GM06990 (cell line): ENCODE measurements around the gene RIF1.
A peak's percentile ranks its signal among the peaks of the same experiment; 100 is the strongest.

ENCODE experiments used
- DNase-seq: peaks from one replicate; pipeline ENCODE4 v3.0.0-alpha.2; 2011; ENCODE audit not compliant: insufficient read length; ENCODE audit errors: extremely low read depth
- H3K27me3 ChIP-seq: replicated peaks from 2 replicates; pipeline ENCODE4 v1.6.0; 2011; ENCODE audit warnings: low read length; ENCODE audit not compliant: control insufficient read depth, insufficient read depth
- H3K36me3 ChIP-seq: 2 replicates; pipeline ENCODE4 v1.5.1; 2011; ENCODE audit warnings: low read length; ENCODE audit not compliant: control insufficient read depth, insufficient read depth
- H3K4me3 ChIP-seq: replicated peaks from 2 replicates; pipeline ENCODE4 v1.5.1; 2011; ENCODE audit warnings: low read depth, mild to moderate bottlenecking, control low read depth, low read length
- TF ChIP-seq, protein P1 (sequence below): IDR thresholded peaks from 2 replicates; pipeline ENCODE4 v1.5.1; 2011; ENCODE audit warnings: low read length, control low read depth, mild to moderate bottlenecking, inconsistent platforms; ENCODE audit not compliant: insufficient read depth, poor library complexity, severe bottlenecking

The RIF1 gene

DNA sequence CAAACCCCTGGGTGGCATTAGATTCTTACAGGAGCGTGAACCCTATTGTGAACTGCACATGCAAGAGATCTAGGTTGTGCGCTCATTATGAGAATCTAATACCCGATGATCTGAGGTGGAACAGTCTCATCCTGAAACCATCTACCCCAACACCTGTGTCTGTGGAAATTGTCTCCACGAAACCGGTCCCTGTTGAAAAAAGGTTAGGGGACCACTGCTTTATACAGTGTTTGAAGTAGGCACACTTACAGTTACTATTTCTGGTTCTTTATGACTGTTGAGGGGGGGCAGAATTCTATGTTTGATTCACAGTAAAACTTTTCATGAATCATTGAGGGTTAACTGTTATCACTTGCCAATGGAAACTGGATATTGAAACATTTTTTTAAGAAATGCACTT is 72.0 kb downstream of the RIF1 start:
- Histone ChIP-seq H3K4me3 (no peak overlapping the region), H3K27me3 (no peaks in the 10 kb centered on the region), H3K36me3 (peaks cover 2% of the 10 kb centered on the region)
- TF ChIP-seq, protein P1, sequence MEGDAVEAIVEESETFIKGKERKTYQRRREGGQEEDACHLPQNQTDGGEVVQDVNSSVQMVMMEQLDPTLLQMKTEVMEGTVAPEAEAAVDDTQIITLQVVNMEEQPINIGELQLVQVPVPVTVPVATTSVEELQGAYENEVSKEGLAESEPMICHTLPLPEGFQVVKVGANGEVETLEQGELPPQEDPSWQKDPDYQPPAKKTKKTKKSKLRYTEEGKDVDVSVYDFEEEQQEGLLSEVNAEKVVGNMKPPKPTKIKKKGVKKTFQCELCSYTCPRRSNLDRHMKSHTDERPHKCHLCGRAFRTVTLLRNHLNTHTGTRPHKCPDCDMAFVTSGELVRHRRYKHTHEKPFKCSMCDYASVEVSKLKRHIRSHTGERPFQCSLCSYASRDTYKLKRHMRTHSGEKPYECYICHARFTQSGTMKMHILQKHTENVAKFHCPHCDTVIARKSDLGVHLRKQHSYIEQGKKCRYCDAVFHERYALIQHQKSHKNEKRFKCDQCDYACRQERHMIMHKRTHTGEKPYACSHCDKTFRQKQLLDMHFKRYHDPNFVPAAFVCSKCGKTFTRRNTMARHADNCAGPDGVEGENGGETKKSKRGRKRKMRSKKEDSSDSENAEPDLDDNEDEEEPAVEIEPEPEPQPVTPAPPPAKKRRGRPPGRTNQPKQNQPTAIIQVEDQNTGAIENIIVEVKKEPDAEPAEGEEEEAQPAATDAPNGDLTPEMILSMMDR: no peak
- DNase-seq: peak; percentile 6

DNA sequence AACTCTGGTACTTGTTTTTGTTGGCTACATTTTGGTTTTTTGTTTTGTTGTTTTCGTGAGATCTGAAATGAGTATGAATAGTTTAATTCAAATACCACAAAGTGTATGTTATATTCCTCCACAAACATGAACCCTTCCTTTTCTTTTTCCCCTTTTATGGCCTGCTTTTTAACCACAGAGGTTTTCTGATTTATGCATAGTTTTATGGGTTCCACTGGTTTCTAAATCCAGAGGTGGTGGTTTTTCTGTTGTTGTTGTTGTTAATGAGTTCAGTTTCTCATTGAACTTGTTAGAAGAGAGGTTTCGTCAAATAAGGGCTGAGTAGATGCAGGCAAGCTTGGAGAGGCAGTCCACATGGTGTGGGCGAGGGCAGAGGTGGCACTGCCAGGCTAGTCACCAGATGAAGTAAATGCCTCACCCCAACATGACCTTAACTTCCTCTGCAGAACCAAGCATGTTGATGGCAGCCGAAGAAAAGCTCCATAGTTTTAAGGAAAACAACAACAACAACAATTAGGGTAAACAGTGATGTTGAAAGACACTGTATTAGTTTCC is 72.5 kb downstream of the RIF1 start:
- H3K36me3 ChIP-seq: peaks cover 2% of the 10 kb centered on the region; the same call in 1 of the 2 replicates
- H3K4me3 ChIP-seq: no peak overlapping the region
- DNase-seq: no peak

DNA sequence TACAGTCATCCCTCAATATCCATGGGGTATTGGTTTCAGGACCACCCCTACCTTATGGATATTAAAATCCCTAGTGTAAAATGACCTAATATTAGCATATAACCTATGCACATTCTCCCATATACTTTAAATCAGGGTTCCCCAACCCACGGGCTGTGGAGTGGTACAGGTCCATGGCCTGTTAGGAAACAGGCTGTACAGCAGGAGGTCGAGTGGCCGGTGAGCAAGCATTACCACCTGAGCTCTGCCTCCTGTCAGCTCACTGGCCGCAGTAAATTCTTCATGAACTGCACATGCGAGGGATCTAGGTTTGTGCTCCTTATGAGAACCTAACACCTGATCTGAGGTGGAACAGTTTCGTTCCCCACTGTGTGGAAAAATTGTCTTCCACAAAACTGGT is 73.8 kb downstream of the RIF1 start:
- TF ChIP-seq, protein P1: no peak
- Histone ChIP-seq H3K4me3 (no peak overlapping the region), H3K27me3 (no peaks in the 10 kb centered on the region), H3K36me3 (peaks cover 2% of the 10 kb centered on the region; the same call in 1 of the 2 replicates)
- no peak for DNase-seq

More for the DNA sequence above, 72.5 kb downstream of the RIF1 start:
- no peaks in the 10 kb centered on the region for H3K27me3 ChIP-seq
- TF ChIP-seq, protein P1: no peak

DNA sequence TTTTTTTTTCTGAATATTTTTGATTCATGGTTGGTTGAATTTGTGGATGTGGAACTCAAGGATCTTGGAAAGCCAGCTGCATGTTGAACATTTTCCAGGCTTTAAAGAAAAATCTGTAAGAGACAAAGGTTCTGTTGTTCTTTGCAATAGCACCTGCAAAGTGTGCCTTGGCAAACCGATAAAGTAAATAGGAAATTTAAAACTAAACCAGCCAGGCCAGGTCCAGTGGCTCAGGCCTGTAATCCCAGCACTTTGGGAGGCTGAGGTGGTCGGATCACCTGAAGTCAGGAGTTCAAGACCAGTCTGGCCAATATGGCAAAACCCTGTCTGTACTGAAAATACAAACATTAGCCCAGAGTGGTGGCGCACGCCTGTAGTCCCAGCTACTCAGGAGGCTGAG is 74.4 kb downstream of the RIF1 start:
- H3K4me3 ChIP-seq: no peak overlapping the region
- H3K27me3 ChIP-seq: no peaks in the 10 kb centered on the region
- H3K36me3 ChIP-seq: no peaks in the 10 kb centered on the region; the same call in 1 of the 2 replicates
- DNase-seq: no peak
- TF ChIP-seq, protein P1: no peak

DNA sequence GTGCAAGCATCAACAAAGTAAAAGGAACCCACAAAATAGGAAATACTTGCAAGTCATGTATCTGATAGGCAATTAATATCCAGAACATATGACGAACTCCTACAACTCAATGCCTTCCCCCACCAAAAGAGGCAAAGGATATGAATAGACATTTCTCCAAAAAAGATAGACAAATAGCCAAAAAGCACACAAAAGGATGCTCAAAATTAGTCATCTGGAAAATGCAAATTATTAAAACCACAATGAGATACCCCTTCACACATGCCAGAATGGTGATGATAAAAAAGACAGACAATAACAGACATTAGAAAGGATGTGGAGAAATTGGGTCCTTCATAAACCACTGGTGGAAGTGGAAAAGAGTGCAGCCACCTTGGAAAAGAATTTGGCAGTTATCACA is 76.4 kb downstream of the RIF1 start:
- no peaks in the 10 kb centered on the region; the same call in 1 of the 2 replicates for H3K36me3 ChIP-seq
- H3K4me3 ChIP-seq: no peak overlapping the region
- no peak for DNase-seq
- TF ChIP-seq, protein P1: no peak
- no peaks in the 10 kb centered on the region for H3K27me3 ChIP-seq

DNA sequence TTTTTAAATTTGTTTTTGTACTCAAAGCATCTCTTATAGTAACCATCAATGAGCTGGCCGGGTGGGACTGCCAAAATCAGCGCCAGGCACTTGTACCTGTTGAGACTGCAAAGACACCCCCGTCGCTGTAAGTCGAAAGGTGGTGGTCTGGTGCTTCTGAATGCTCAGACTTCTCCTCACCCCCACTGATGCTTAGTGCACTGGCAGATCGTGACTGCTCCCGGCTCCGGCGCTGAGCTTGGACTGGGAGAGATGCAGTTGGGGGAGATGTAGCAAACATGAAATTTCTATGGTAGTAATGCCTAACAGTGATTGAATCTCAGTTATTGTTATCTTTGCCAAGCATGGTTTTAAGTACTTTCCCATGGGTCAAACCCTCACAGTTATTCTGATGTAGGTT is 80.6 kb downstream of the RIF1 start:
- TF ChIP-seq, protein P1: no peak
- Histone ChIP-seq H3K4me3 (no peak overlapping the region), H3K27me3 (no peaks in the 10 kb centered on the region), H3K36me3 (no peaks in the 10 kb centered on the region; the same call in 1 of the 2 replicates)
- no peak for DNase-seq
